ENCODE data around the gene KCNQ2. TPM values are rescaled to one million over a fixed set of nuclear protein-coding genes. Genes with fewer than 3 reads are reported as not detected.

KCNQ2 gene
- total RNA-seq, 1 donor from 2014 or later: not detected

- no peak for FAIRE-seq
These were observed 104.3 kb downstream of the KCNQ2 start for GRCh38 chr20:63368151-63368550.

DNA sequence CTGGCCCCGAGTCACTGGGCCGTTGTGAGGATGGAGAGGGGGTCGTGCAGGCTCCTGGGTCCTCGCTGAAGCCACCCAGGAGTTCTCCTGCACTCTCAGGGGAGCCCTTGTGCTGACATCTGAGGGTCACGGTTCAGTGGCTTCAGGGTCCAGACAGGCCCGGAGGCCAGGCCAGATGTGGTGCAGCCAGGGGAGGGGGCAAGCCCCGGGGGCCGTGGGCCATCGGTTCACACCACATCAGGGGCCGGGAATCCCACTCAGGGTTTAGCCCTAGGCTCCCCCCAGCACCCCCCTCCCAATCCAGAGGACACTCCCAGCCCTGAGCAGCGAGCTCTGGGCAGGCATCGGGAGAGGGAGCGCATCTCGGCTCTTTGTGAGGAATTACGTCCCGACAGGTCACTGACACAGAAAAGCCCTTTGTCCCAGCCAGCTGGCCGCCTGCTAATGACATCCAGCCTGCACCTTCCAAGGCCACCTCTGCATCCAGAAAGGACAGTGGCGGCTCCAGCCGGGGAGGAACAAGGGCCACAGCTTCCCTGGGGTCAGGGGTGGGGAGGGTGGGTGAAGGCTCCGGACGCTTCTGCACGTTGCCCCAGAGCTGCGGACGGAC is 104.9 kb downstream of the KCNQ2 start:
- H3K27me3 ChIP-seq (ENCODE audit: control insufficient read depth, insufficient read depth, low read length): peaks cover 3% of the 10 kb centered on the region
- TF ChIP-seq CTCF (IDR thresholded peaks at IDR 0.05; ENCODE audit: insufficient read depth, low read length, severe bottlenecking): no peak
- FAIRE-seq (no peak), DNase-seq (ENCODE audit: low read depth) (no peak)
- H3K4me3 ChIP-seq (ENCODE audit: low read depth, low read length): no peak overlapping the region
- no peaks in the 10 kb centered on the region for H3K36me3 ChIP-seq (ENCODE audit: control insufficient read depth, insufficient read depth, low read length)

More at GRCh38 chr20:63368151-63368550, 104.3 kb downstream of the KCNQ2 start:
- DNase-seq (ENCODE audit: low read depth): no peak
- no peaks in the 10 kb centered on the region for H3K36me3 ChIP-seq (ENCODE audit: control insufficient read depth, insufficient read depth, low read length)
- no peak for TF ChIP-seq CTCF (IDR thresholded peaks at IDR 0.05; ENCODE audit: insufficient read depth, low read length, severe bottlenecking)
- no peaks in the 10 kb centered on the region for H3K27me3 ChIP-seq (ENCODE audit: control insufficient read depth, insufficient read depth, low read length)
- H3K4me3 ChIP-seq (ENCODE audit: low read depth, low read length): no peak overlapping the region

DNA sequence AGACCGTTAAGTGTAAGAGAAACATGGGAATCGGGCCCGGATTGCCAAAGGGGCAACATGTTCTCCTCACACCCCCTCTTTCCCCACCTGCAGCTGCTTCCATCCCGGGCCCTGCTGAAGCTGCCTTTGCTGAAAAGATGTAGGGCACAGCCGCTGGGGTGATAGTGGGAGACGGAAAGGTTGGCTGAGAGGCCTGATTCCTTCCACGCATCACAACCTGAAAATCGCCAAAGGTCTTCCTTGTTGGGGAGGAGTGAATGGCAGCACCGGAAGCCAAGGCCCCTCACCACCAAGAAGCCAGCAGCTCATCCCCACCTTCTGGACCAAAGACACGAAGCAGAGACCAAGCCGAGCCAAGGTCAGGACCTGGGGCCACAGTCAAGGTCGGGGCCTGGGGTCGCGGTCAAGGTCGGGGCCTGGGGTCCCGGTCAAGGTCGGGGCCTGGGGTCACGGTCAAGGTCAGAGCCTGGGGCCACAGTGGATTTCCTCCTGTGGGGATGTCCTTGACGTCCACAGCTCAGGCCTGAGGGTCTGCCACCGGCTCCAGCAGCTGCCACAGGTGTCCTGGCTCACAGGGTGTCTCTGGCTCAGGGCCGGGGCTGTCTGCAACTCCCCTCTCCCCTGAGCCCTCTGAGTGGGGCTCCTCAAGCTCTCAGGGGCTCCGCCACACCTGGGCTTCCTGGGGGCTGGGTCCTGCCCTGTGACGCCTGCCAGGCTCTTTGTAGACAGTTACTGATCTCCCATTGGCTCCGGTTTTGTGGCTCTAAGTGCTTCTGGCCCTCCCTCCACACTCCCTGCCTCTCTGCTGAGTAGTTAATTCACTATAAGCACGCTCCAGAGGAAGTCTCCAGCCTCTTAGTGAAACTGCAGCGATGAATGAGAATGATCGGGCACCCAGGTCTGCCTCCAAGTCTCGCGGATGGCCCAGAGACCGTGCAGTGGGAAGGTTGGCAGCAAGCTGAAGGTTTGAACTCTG is 105.8 kb downstream of the KCNQ2 start:
- H3K4me3 ChIP-seq (ENCODE audit: low read depth, low read length): no peak overlapping the region
- FAIRE-seq (no peak), DNase-seq (ENCODE audit: low read depth) (no peak)
- H3K36me3 ChIP-seq (ENCODE audit: control insufficient read depth, insufficient read depth, low read length): no peaks in the 10 kb centered on the region
- H3K27me3 ChIP-seq (ENCODE audit: control insufficient read depth, insufficient read depth, low read length): peaks cover 5% of the 10 kb centered on the region
- no peak for TF ChIP-seq CTCF (IDR thresholded peaks at IDR 0.05; ENCODE audit: insufficient read depth, low read length, severe bottlenecking)

- FAIRE-seq (no peak), DNase-seq (ENCODE audit: low read depth) (no peak)
- H3K4me3 ChIP-seq (ENCODE audit: low read depth, low read length): no peak overlapping the region
- H3K36me3 ChIP-seq (ENCODE audit: control insufficient read depth, insufficient read depth, low read length): no peaks in the 10 kb centered on the region
- no peak for TF ChIP-seq CTCF (IDR thresholded peaks at IDR 0.05; ENCODE audit: insufficient read depth, low read length, severe bottlenecking)
- peaks cover 8% of the 10 kb centered on the region for H3K27me3 ChIP-seq (ENCODE audit: control insufficient read depth, insufficient read depth, low read length)
These were observed 106.7 kb downstream of the KCNQ2 start for GRCh38 chr20:63365601-63366389.

DNA sequence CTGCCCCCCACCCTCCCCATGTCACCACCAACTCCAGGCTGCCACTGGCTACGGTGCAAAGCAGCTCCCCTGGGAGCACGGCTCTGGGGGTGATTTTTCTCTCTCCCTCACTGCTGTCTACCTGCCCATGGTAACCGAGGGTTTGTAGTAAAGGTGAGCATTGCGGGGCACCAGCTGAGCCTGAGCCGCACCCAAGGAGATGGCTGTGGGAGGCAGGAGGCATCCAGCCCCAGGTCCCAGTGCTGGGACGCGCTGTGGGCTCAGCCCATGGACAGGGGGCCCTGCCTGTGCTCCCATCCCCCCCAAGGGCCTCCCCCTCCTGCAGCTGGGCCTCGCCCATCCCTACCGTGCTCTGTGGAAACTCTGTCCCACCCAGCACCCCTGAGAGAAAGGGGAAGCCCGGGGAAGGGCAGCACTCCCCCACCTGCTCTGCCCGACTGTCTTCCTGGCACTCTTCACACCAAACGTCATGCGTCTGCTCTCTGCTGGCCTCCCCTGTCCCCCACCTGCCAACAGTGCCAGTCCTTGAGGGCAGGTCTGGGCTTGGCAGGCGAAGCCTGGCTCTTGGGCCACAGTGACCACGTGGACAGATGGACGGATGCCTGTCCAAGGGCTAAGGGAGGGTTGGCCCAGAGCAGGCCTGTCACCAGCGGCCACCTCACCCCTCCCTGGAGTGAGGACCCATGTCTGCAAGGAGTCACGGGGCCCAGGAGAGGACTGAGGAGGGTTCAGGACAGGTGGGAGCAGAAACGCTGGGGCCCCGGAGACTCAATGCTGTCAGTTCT is 107.5 kb downstream of the KCNQ2 start:
- DNase-seq (ENCODE audit: low read depth): no peak
- peaks cover 8% of the 10 kb centered on the region for H3K27me3 ChIP-seq (ENCODE audit: control insufficient read depth, insufficient read depth, low read length)
- H3K4me3 ChIP-seq (ENCODE audit: low read depth, low read length): no peak overlapping the region
- no peak for FAIRE-seq
- no peaks in the 10 kb centered on the region for H3K36me3 ChIP-seq (ENCODE audit: control insufficient read depth, insufficient read depth, low read length)
- no peak for TF ChIP-seq CTCF (IDR thresholded peaks at IDR 0.05; ENCODE audit: insufficient read depth, low read length, severe bottlenecking)

Measured in bronchial epithelial cell (primary cell).